Lung (tissue), 12 donors: ENCODE data around the gene PHAX. TPM values are rescaled to one million over a fixed set of nuclear protein-coding genes. Genes with fewer than 3 reads are reported as not detected.
"Not testable (repeated sequence)": the region's sequence is repeated elsewhere in the genome, so short reads cannot be mapped to it uniquely, and the experiment has no call there.

Experiments
- ATAC-seq: fragments of 200-7000 bp; cut with Tn5 transposase; one replicate; pipeline ENCODE4 v1.9.1; 2020; ENCODE audit warnings: moderate number of reproducible peaks; ENCODE audit not compliant: insufficient read depth, low FRiP score
- DNase-seq, 3 donors: peaks; one replicate each; pipeline ENCODE4 v3.0.0-alpha.2; 2013 to 2017
- H3K27ac ChIP-seq, 2 donors: one replicate each; pipeline ENCODE4 v1.5.1; 2013; ENCODE audit warnings: mild to moderate bottlenecking in 2 of 2, moderate library complexity in 2 of 2, control low read depth in 1 of 2, inconsistent platforms in 1 of 2, low read depth in 1 of 2, low read length in 1 of 2
- H3K27me3 ChIP-seq, 3 donors: one replicate each; pipeline ENCODE4 v1.5.1; 2013; ENCODE audit warnings: low read length in 2 of 3; ENCODE audit not compliant: control insufficient read depth in 3 of 3, insufficient read depth in 3 of 3
- H3K36me3 ChIP-seq, 4 donors: one replicate each; pipeline ENCODE4 v1.5.1; 2013; ENCODE audit warnings: low read length in 4 of 4, mild to moderate bottlenecking in 1 of 4, moderate library complexity in 1 of 4; ENCODE audit not compliant: control insufficient read depth in 4 of 4, insufficient read depth in 4 of 4
- H3K4me1 ChIP-seq, 5 donors: one replicate each; pipeline ENCODE4 v1.5.1; 2013; ENCODE audit warnings: low read length in 5 of 5, mild to moderate bottlenecking in 2 of 5, moderate library complexity in 1 of 5; ENCODE audit not compliant: control insufficient read depth in 5 of 5, insufficient read depth in 5 of 5
- H3K4me3 ChIP-seq: one replicate; pipeline ENCODE4 v1.5.1; 2013; ENCODE audit warnings: mild to moderate bottlenecking, control low read depth, moderate library complexity
- H3K9ac ChIP-seq, 2 donors: one replicate each; pipeline ENCODE4 v1.5.1; 2013; ENCODE audit warnings: low read length in 2 of 2, control low read depth in 1 of 2; ENCODE audit not compliant: insufficient read depth in 1 of 2
- H3K9me3 ChIP-seq, 4 donors: one replicate each; pipeline ENCODE4 v1.5.1; 2013; ENCODE audit warnings: low read length in 3 of 4, mild to moderate bottlenecking in 1 of 4, moderate library complexity in 1 of 4; ENCODE audit not compliant: control insufficient read depth in 4 of 4, insufficient read depth in 3 of 4
- CTCF ChIP-seq: IDR thresholded peaks from 2 replicates; pipeline ENCODE4 v1.5.1; 2012; ENCODE audit warnings: mild to moderate bottlenecking; ENCODE audit errors: control extremely low read depth, extremely low read depth
- WGBS, 2 donors: extraction: QIAGEN DNeasy Blood & Tissue Kit; methylation state at CpG; one replicate each; pipeline ENCODE4 v1.1.7; 2013; 5-methylcytosine and 5-hydroxymethylcytosine counted together
- polyA plus RNA-seq, 2 donors: library from polyadenylated mRNA; stranded (reverse); fragments of 200-250 nt; gene quantifications; one replicate each; pipeline ENCODE4 v1.2.1, GENCODE V29; 2013
- total RNA-seq, 2 donors: library from RNA; depleted of rRNA in 1 of 2; stranded (reverse); fragments of >200 nt in 1 of 2; gene quantifications; one replicate each; pipeline ENCODE4 v1.2.1, GENCODE V29; 2014 to 2021
- donor health status: control.
- donor health status: control.
- donor health status: Bipolar disorder and iron deficiency.
- donor health status: healthy.
- donor health status: DM: yes; HTN: yes; CAD: no.

Gene PHAX
- total and polyA plus RNA-seq, 4 donors, result 12.8 to 57.3 (median 18.0) TPM

GRCh38 chr5:126647071-126647470, 46.3 kb downstream of the PHAX start:
- Histone ChIP-seq H3K36me3 (no peaks in the 10 kb centered on the region), H3K4me3 (no peak overlapping the region), H3K9me3 (peaks cover 0 to 3% (median 0%) of the 10 kb centered on the region in 4 donors), H3K27ac (no peak overlapping the region), H3K4me1 (peaks cover 0 to 5% (median 0%) of the 10 kb centered on the region in 5 donors), H3K27me3 (no peaks in the 10 kb centered on the region), H3K9ac (no peak overlapping the region)
- no peak for TF ChIP-seq CTCF
- DNase-seq (no peak), ATAC-seq (no peak)

DNA sequence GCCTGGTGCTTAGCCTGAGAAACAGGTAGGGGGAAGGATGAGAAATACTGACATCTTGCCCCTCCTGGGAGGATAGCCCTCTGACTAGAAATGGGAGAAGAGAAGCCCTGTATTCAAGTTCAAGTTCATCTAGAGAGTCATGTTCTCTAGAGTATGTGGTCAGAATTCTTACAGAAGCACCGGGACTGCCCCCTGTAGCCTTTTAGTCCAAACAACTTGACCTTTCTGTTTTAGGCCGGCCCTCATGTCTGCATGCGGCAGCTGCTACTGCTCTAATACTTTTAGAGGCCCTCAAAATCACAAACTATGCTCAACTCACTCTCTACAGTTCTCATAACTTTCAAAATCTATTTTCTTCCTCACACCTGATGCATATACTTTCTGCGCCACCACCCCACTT, 47.7 kb downstream of the PHAX start:
- peaks cover 0 to 5% (median 0%) of the 10 kb centered on the region in 5 donors for H3K4me1 ChIP-seq
- 75 to 96% methylated on average over 4 of the region's 4 CpGs for WGBS, 2 donors
- peaks cover 0 to 3% (median 0%) of the 10 kb centered on the region in 4 donors for H3K9me3 ChIP-seq
- no peak for DNase-seq
- no peak overlapping the region for H3K4me3 ChIP-seq
- no peaks in the 10 kb centered on the region for H3K36me3 ChIP-seq
- no peak overlapping the region for H3K27ac ChIP-seq
- H3K27me3 ChIP-seq, result no peaks in the 10 kb centered on the region
- TF ChIP-seq CTCF, result no peak
- no peak overlapping the region for H3K9ac ChIP-seq
- ATAC-seq, result no peak

- not testable (repeated sequence) for H3K36me3 ChIP-seq, ATAC-seq, H3K27me3 ChIP-seq, H3K4me1 ChIP-seq, H3K9ac ChIP-seq, H3K27ac ChIP-seq, H3K9me3 ChIP-seq, H3K4me3 ChIP-seq
- WGBS, 2 donors, result 63 to 82% methylated on average over 7 of the region's 7 CpGs
- peak in 1 of 3 donors; percentile 8 for DNase-seq
Measured at GRCh38 chr5:126649057-126649456, 48.3 kb downstream of the PHAX start.

- not testable (repeated sequence) for H3K4me3 ChIP-seq, H3K36me3 ChIP-seq, ATAC-seq, H3K4me1 ChIP-seq, H3K27ac ChIP-seq, DNase-seq, H3K9me3 ChIP-seq, H3K27me3 ChIP-seq, H3K9ac ChIP-seq
- 81 to 88% methylated on average over 6 of the region's 6 CpGs for WGBS, 2 donors
Measured at GRCh38 chr5:126649709-126650108, 49.0 kb downstream of the PHAX start.

- H3K27ac ChIP-seq, result no peak overlapping the region
- H3K9ac ChIP-seq, result no peak overlapping the region
- WGBS, 2 donors, result 93 to 96% methylated on average over 1 of the region's 1 CpG
- no peaks in the 10 kb centered on the region for H3K9me3 ChIP-seq
- H3K4me1 ChIP-seq, result peaks cover 0 to 5% (median 0%) of the 10 kb centered on the region in 5 donors
- no peak overlapping the region for H3K4me3 ChIP-seq
- no peak for DNase-seq
- H3K36me3 ChIP-seq, result no peaks in the 10 kb centered on the region
- ATAC-seq, result no peak
- no peak for TF ChIP-seq CTCF
- H3K27me3 ChIP-seq, result no peaks in the 10 kb centered on the region
Measured at GRCh38 chr5:126650463-126650862, 49.7 kb downstream of the PHAX start.
